Hepatocyte (in vitro differentiated cells): ENCODE results near the gene DENND4C. TPM values are rescaled to one million over a fixed set of nuclear protein-coding genes. Genes with fewer than 3 reads are reported as not detected.
"Not testable (repeated sequence)": the region's sequence is repeated elsewhere in the genome, so short reads cannot be mapped to it uniquely, and the experiment has no call there.

ENCODE experiments used
- DNase-seq: peaks from one replicate; pipeline ENCODE4 v3.0.0-alpha.2; 2016; ENCODE audit warnings: low spot score
- H2AFZ ChIP-seq: fragments of 200-600 bp; sonication (generic); 2 replicates; pipeline ENCODE4 v1.6.0; 2016; ENCODE audit warnings: antibody characterized with exemption, mild to moderate bottlenecking
- H3K27ac ChIP-seq: fragments of 200-600 bp; sonication (generic); 2 replicates; pipeline ENCODE4 v1.5.1; 2016; ENCODE audit warnings: mild to moderate bottlenecking
- H3K27me3 ChIP-seq: fragments of 200-600 bp; sonication (generic); 2 replicates; pipeline ENCODE4 v1.6.1; 2016
- H3K36me3 ChIP-seq: fragments of 200-600 bp; sonication (generic); replicated peaks from 2 replicates; pipeline ENCODE4 v1.5.1; 2016; ENCODE audit warnings: low read depth; ENCODE audit not compliant: insufficient read depth
- H3K4me1 ChIP-seq: fragments of 200-600 bp; sonication (generic); 2 replicates; pipeline ENCODE4 v1.5.1; 2016; ENCODE audit warnings: mild to moderate bottlenecking, moderate library complexity; ENCODE audit not compliant: insufficient read depth
- H3K4me2 ChIP-seq: fragments of 200-600 bp; sonication (generic); 2 replicates; pipeline ENCODE4 v1.6.0; 2016
- H3K4me3 ChIP-seq: fragments of 200-600 bp; sonication (generic); 2 replicates; pipeline ENCODE4 v1.5.1; 2016; ENCODE audit warnings: mild to moderate bottlenecking
- H3K79me2 ChIP-seq: fragments of 200-600 bp; sonication (generic); 2 replicates; pipeline ENCODE4 v1.6.0; 2017; ENCODE audit warnings: mild to moderate bottlenecking
- H3K9me2 ChIP-seq: fragments of 200-600 bp; sonication (generic); replicated peaks from 2 replicates; pipeline ENCODE4 v1.6.0; 2017; ENCODE audit warnings: mild to moderate bottlenecking; ENCODE audit not compliant: insufficient read depth
- H3K9me3 ChIP-seq: fragments of 200-600 bp; sonication (generic); 2 replicates; pipeline ENCODE4 v1.5.1; 2016; ENCODE audit warnings: low read depth, mild to moderate bottlenecking
- H4K20me1 ChIP-seq: fragments of 200-600 bp; sonication (generic); 2 replicates; pipeline ENCODE4 v1.6.0; 2016; ENCODE audit warnings: mild to moderate bottlenecking; ENCODE audit not compliant: insufficient read depth, poor library complexity, severe bottlenecking
- CTCF ChIP-seq: fragments of 200-600 bp; sonication (generic); IDR thresholded peaks from 2 replicates; pipeline ENCODE4 v1.5.1; 2016; ENCODE audit warnings: antibody characterized with exemption, mild to moderate bottlenecking; ENCODE audit not compliant: poor library complexity
- EZH2 ChIP-seq: fragments of 200-600 bp; sonication (generic); IDR thresholded peaks from 2 replicates; pipeline ENCODE4 v1.6.1; 2016; ENCODE audit warnings: antibody characterized with exemption, mild to moderate bottlenecking, borderline replicate concordance
- EZH2phosphoT487 ChIP-seq: fragments of 200-600 bp; sonication (generic); IDR thresholded peaks from one replicate; pipeline ENCODE4 v1.6.1; 2018; ENCODE audit warnings: antibody characterized with exemption, mild to moderate bottlenecking, low read depth, moderate library complexity; ENCODE audit not compliant: unreplicated experiment, severe bottlenecking
- WGBS: methylation state at CpG from one replicate; pipeline ENCODE4 v1.1.6; 2016; ENCODE audit warnings: low lambda C conversion rate; ENCODE audit errors: missing lambda C conversion rate; 5-methylcytosine and 5-hydroxymethylcytosine counted together
- polyA plus RNA-seq: library from polyadenylated mRNA; unstranded; fragments of >200 nt; fragmentation: Nextera tagmentation; extraction: Ambion mirVana; gene quantifications from 2 replicates; pipeline ENCODE4 v1.2.1, GENCODE V29; 2016
- total RNA-seq: library from RNA; depleted of rRNA; stranded (reverse); fragments of >200 nt; gene quantifications from 2 replicates; pipeline ENCODE4 v1.2.3, GENCODE V29; 2014

DENND4C gene
- total and polyA plus RNA-seq, 2 experiments from 2014 or later = 14.9 to 82.6 TPM

- H3K27ac ChIP-seq = not testable (repeated sequence)
- H4K20me1 ChIP-seq = peaks cover 84% of the 10 kb centered on the region
Measured at GRCh38 chr9:19265602-19266001, 35.1 kb downstream of the DENND4C start.

GRCh38 chr9:19266778-19267384, 36.4 kb downstream of the DENND4C start:
- H3K4me3 ChIP-seq, H2AFZ ChIP-seq, DNase-seq, H3K9me2 ChIP-seq, H3K36me3 ChIP-seq, H3K9me3 ChIP-seq, H3K4me2 ChIP-seq, H3K4me1 ChIP-seq, H3K27me3 ChIP-seq, H3K27ac ChIP-seq: not testable (repeated sequence)
- peaks cover 96% of the 10 kb centered on the region for H3K79me2 ChIP-seq
- 95% methylated on average over 3 of the region's 3 CpGs for WGBS
- H4K20me1 ChIP-seq = peaks cover 75% of the 10 kb centered on the region

More at GRCh38 chr9:19265602-19266001, 35.1 kb downstream of the DENND4C start:
- not testable (repeated sequence) for DNase-seq, H3K27me3 ChIP-seq, H3K4me1 ChIP-seq, H3K9me3 ChIP-seq, H3K4me3 ChIP-seq, H3K36me3 ChIP-seq, H2AFZ ChIP-seq, H3K9me2 ChIP-seq, H3K4me2 ChIP-seq
- H3K79me2 ChIP-seq = peaks cover 96% of the 10 kb centered on the region
- 96% methylated on average over 4 of the region's 4 CpGs for WGBS

GRCh38 chr9:19269582-19269981, 39.1 kb downstream of the DENND4C start:
- Histone ChIP-seq H3K4me2 (no peak overlapping the region), H3K4me3 (no peak overlapping the region), H3K27me3 (no peaks in the 10 kb centered on the region), H3K4me1 (no peaks in the 10 kb centered on the region), H3K27ac (no peak overlapping the region), H2AFZ (no peak overlapping the region), H3K9me3 (peaks cover 9% of the 10 kb centered on the region), H3K36me3 (no peaks in the 10 kb centered on the region), H3K79me2 (peaks cover 94% of the 10 kb centered on the region), H4K20me1 (peaks cover 55% of the 10 kb centered on the region), H3K9me2 (no peaks in the 10 kb centered on the region)
- TF ChIP-seq EZH2 (no peak), EZH2phosphoT487 (no peak), CTCF (no peak)
- no peak for DNase-seq
- 95% methylated on average over 1 of the region's 1 CpG for WGBS

GRCh38 chr9:19270421-19270949, 40.0 kb downstream of the DENND4C start:
- 100% methylated on average over 1 of the region's 1 CpG for WGBS
- Histone ChIP-seq H4K20me1 (peaks cover 51% of the 10 kb centered on the region), H2AFZ (no peak overlapping the region), H3K27me3 (no peaks in the 10 kb centered on the region), H3K4me1 (no peaks in the 10 kb centered on the region), H3K36me3 (no peaks in the 10 kb centered on the region), H3K9me2 (no peaks in the 10 kb centered on the region), H3K27ac (no peak overlapping the region), H3K4me2 (no peak overlapping the region), H3K4me3 (no peak overlapping the region), H3K9me3 (peaks cover 9% of the 10 kb centered on the region), H3K79me2 (peaks cover 92% of the 10 kb centered on the region)
- no peak for TF ChIP-seq EZH2
- TF ChIP-seq EZH2phosphoT487 = no peak
- TF ChIP-seq CTCF = no peak
- no peak for DNase-seq
